Bronchial epithelial cell (primary cell): Measurements from ENCODE around the gene MS4A14. TPM values are rescaled to one million over a fixed set of nuclear protein-coding genes. Genes with fewer than 3 reads are reported as not detected.
"Not testable (repeated sequence)": the region's sequence is repeated elsewhere in the genome, so short reads cannot be mapped to it uniquely, and the experiment has no call there.

Experiments
- DNase-seq: peaks from one replicate; pipeline ENCODE4 v3.0.0-alpha.2; 2010; ENCODE audit warnings: low read depth
- FAIRE-seq: peaks from 2 replicates; lab custom pipeline; 2011; peaks lifted over from hg19 to GRCh38; lab: Jason Lieb, UNC
- H3K27me3 ChIP-seq: 2 replicates; pipeline ENCODE4 v1.5.1; 2011; ENCODE audit warnings: low read length; ENCODE audit not compliant: control insufficient read depth, insufficient read depth
- H3K36me3 ChIP-seq: 2 replicates; pipeline ENCODE4 v1.5.1; 2011; ENCODE audit warnings: low read length; ENCODE audit not compliant: control insufficient read depth, insufficient read depth
- H3K4me3 ChIP-seq: 2 replicates; pipeline ENCODE4 v1.5.1; 2011; ENCODE audit warnings: mild to moderate bottlenecking, low read depth, low read length, control low read depth
- CTCF ChIP-seq: IDR thresholded peaks from 2 replicates; pipeline ENCODE4 v1.5.1; 2011; ENCODE audit warnings: mild to moderate bottlenecking, moderate library complexity, low read length, control low read depth, inconsistent platforms; ENCODE audit not compliant: insufficient read depth, severe bottlenecking
- total RNA-seq: library from RNA; depleted of rRNA; stranded (reverse); fragments of >200 nt; gene quantifications from 2 replicates; pipeline ENCODE4 v1.2.1, GENCODE V29; 2014

The MS4A14 gene
- total RNA-seq, 1 donor from 2014 or later = not detected

GRCh38 chr11:60428517-60428916, 32.3 kb downstream of the MS4A14 start:
- no peak overlapping the region for H3K4me3 ChIP-seq
- H3K27me3 ChIP-seq = no peaks in the 10 kb centered on the region

GRCh38 chr11:60429272-60429671, 33.0 kb downstream of the MS4A14 start, which contains the start of gene MS4A5:
MS4A5 (plus strand) TSS chr11:60429572; CDS start chr11:60429675, 103 bp downstream.
- no peak for TF ChIP-seq CTCF
- Histone ChIP-seq H3K4me3 (no peak within 1 kb of the TSS), H3K36me3 (no peaks in the 10 kb centered on the region), H3K27me3 (no peaks in the 10 kb centered on the region)
- no peak for DNase-seq
- FAIRE-seq = no peak

More at GRCh38 chr11:60428517-60428916, 32.3 kb downstream of the MS4A14 start:
- TF ChIP-seq CTCF = no peak
- FAIRE-seq = no peak
- no peaks in the 10 kb centered on the region for H3K36me3 ChIP-seq
- DNase-seq = peak; percentile 33

- TF ChIP-seq CTCF = no peak
- Histone ChIP-seq H3K27me3 (no peaks in the 10 kb centered on the region), H3K4me3 (no peak overlapping the region), H3K36me3 (no peaks in the 10 kb centered on the region)
- DNase-seq (no peak), FAIRE-seq (no peak)
Observed at GRCh38 chr11:60431251-60431650, 35.0 kb downstream of the MS4A14 start.

- Histone ChIP-seq H3K4me3 (no peak overlapping the region), H3K27me3 (no peaks in the 10 kb centered on the region), H3K36me3 (no peaks in the 10 kb centered on the region)
- FAIRE-seq = no peak
- no peak for TF ChIP-seq CTCF
- no peak for DNase-seq
Observed at GRCh38 chr11:60433401-60433800, 37.1 kb downstream of the MS4A14 start.

GRCh38 chr11:60447070-60447469, 50.8 kb downstream of the MS4A14 start:
- Histone ChIP-seq H3K27me3 (no peaks in the 10 kb centered on the region), H3K4me3 (no peak overlapping the region), H3K36me3 (no peaks in the 10 kb centered on the region)
- DNase-seq (no peak), FAIRE-seq (no peak)
- no peak for TF ChIP-seq CTCF

- DNase-seq = no peak
- no peak for FAIRE-seq
- no peak for TF ChIP-seq CTCF
- no peaks in the 10 kb centered on the region for H3K36me3 ChIP-seq
- H3K4me3 ChIP-seq = no peak overlapping the region
- H3K27me3 ChIP-seq = no peaks in the 10 kb centered on the region
Observed at GRCh38 chr11:60447846-60448245, 51.6 kb downstream of the MS4A14 start.

- H3K4me3 ChIP-seq, DNase-seq, FAIRE-seq, H3K36me3 ChIP-seq, H3K27me3 ChIP-seq: not testable (repeated sequence)
Observed at GRCh38 chr11:60451185-60451584, 54.9 kb downstream of the MS4A14 start.
